GM12878 (cell line): ENCODE results near the gene LPIN3. TPM values are rescaled to one million over a fixed set of nuclear protein-coding genes. Genes with fewer than 3 reads are reported as not detected.

ENCODE experiments used
- ATAC-seq: fragments of 200-7000 bp; cut with Tn5 transposase; 3 replicates; pipeline ENCODE4 v1.9.1; 2020; ENCODE audit warnings: mild to moderate bottlenecking, moderate library complexity
- BruUV-seq: library from RNA; stranded (reverse); fragments of 400-500 nt; replicated peaks from 2 replicates; lab custom pipeline; 2021; lab: Mats Ljungman, UMichigan
- CTCF ChIA-PET: fragments of 300-600 bp; sonication (Branson Sonifier 250); formaldehyde crosslinking; extraction: SDS; loops from one replicate; lab custom pipeline; 2021; ENCODE audit warnings: inconsistent platforms; lab: Yijun Ruan, JAX
- POLR2A ChIA-PET: fragments of 350-600 bp; formaldehyde crosslinking; extraction: SDS; loops from one replicate; lab custom pipeline; 2021; ENCODE audit warnings: inconsistent platforms; lab: Charles Lee
- RAD21 ChIA-PET: fragments of 300-600 bp; sonication (Branson Sonifier 250); formaldehyde crosslinking; loops from one replicate; lab custom pipeline; 2023; ENCODE audit warnings: antibody characterized with exemption; ENCODE audit not compliant: unreplicated experiment; lab: Charles Lee
- SMC1A ChIA-PET: fragments of 300-600 bp; sonication (Branson Sonifier 250); formaldehyde crosslinking; loops from one replicate; lab custom pipeline; 2023; ENCODE audit not compliant: unreplicated experiment, uncharacterized antibody; lab: Charles Lee
- DNase-seq: peaks from one replicate; pipeline ENCODE4 v3.0.0-alpha.2; 2011; ENCODE audit warnings: low read depth, low spot score
- FAIRE-seq: peaks from 3 replicates; lab custom pipeline; 2011; peaks lifted over from hg19 to GRCh38; lab: Jason Lieb, UNC
- H2AFZ ChIP-seq: 2 replicates; pipeline ENCODE4 v1.6.0; 2011; ENCODE audit warnings: low read depth, low read length, control low read depth; ENCODE audit not compliant: control insufficient read depth
- H3K27ac ChIP-seq: 2 replicates; pipeline ENCODE4 v1.5.1; 2011; ENCODE audit warnings: control low read depth; ENCODE audit not compliant: control insufficient read depth, insufficient read depth
- H3K27me3 ChIP-seq, 2 experiments: replicated peaks in 1 of 2; 2 replicates each; pipeline versions ENCODE4 v1.6.0 to v1.6.1; 2011; ENCODE audit warnings: low read length in 1 of 2; ENCODE audit not compliant: control insufficient read depth in 2 of 2, insufficient read depth in 2 of 2
- H3K36me3 ChIP-seq, 2 experiments: 2 replicates each; pipeline ENCODE4 v1.5.1; 2011; ENCODE audit warnings: low read length in 1 of 2; ENCODE audit not compliant: control insufficient read depth in 2 of 2, insufficient read depth in 2 of 2
- H3K4me1 ChIP-seq: 2 replicates; pipeline ENCODE4 v1.6.1; 2011; ENCODE audit warnings: mild to moderate bottlenecking, low read length, moderate library complexity, mixed read lengths; ENCODE audit not compliant: control insufficient read depth, insufficient read depth
- H3K4me2 ChIP-seq: 2 replicates; pipeline ENCODE4 v1.6.0; 2011; ENCODE audit warnings: control low read depth; ENCODE audit not compliant: control insufficient read depth, insufficient read depth
- H3K4me3 ChIP-seq: fragments of 200-600 bp; sonication (generic); 2 replicates; pipeline ENCODE4 v1.5.1; 2016
- H3K79me2 ChIP-seq: 2 replicates; pipeline ENCODE4 v1.6.0; 2011; ENCODE audit warnings: low read length; ENCODE audit not compliant: control insufficient read depth, insufficient read depth
- H3K9ac ChIP-seq: 2 replicates; pipeline ENCODE4 v1.8.0; 2011; ENCODE audit warnings: low read length, control low read depth, mixed read lengths; ENCODE audit not compliant: control insufficient read depth, insufficient read depth
- H3K9me3 ChIP-seq: replicated peaks from 3 replicates; pipeline ENCODE4 v1.5.1; 2011; ENCODE audit warnings: mild to moderate bottlenecking, low read length; ENCODE audit not compliant: control insufficient read depth, insufficient read depth
- H4K20me1 ChIP-seq: 2 replicates; pipeline ENCODE4 v1.6.0; 2011; ENCODE audit not compliant: control insufficient read depth, insufficient read depth
- BMI1 ChIP-seq: fragments of 450-650 bp; IDR thresholded peaks from 2 replicates; pipeline ENCODE4 v1.6.1; 2016; ENCODE audit warnings: mild to moderate bottlenecking, moderate library complexity, borderline replicate concordance
- EED ChIP-seq: sonication (generic); IDR thresholded peaks from 2 replicates; pipeline ENCODE4 v1.6.1; 2016; ENCODE audit warnings: antibody characterized with exemption, low read depth
- EZH2 ChIP-seq: IDR thresholded peaks from 2 replicates; pipeline ENCODE4 v1.6.1; 2012; ENCODE audit warnings: low read depth, mild to moderate bottlenecking, control low read depth, inconsistent platforms, low read length, borderline replicate concordance; ENCODE audit not compliant: control insufficient read depth
- RBBP5 ChIP-seq: fragments of 200-600 bp; sonication (generic); conservative IDR thresholded peaks from 2 replicates; pipeline ENCODE4 v1.6.1; 2016
- SP1 ChIP-seq: IDR thresholded peaks from one replicate; pipeline ENCODE4 v1.6.1; 2011; ENCODE audit warnings: low read depth, low read length
- STAT3 ChIP-seq: IDR thresholded peaks from 2 replicates; pipeline ENCODE4 v1.6.1; 2011; ENCODE audit warnings: low read depth, low read length, improper control_type of control experiment
- ZNF207 ChIP-seq: fragments of 450-650 bp; IDR thresholded peaks from 2 replicates; pipeline ENCODE4 v1.6.1; 2014; ENCODE audit warnings: antibody characterized with exemption, mild to moderate bottlenecking, borderline replicate concordance
- ZNF622 ChIP-seq: fragments of 450-650 bp; IDR thresholded peaks from 2 replicates; pipeline ENCODE4 v1.6.1; 2017; ENCODE audit warnings: mild to moderate bottlenecking, inconsistent platforms
- WGBS: methylation state at CpG from one replicate; pipeline ENCODE4 v1.1.6; 2016; ENCODE audit warnings: low lambda C conversion rate; ENCODE audit not compliant: insufficient replicate concordance, insufficient coverage; ENCODE audit errors: missing lambda C conversion rate; 5-methylcytosine and 5-hydroxymethylcytosine counted together
- in situ Hi-C: fragments of 300-500 bp; cut with MboI; formaldehyde crosslinking; loops from 9 replicates; pipeline ENCODE4 v1.14.3; 2018; ENCODE audit warnings: mixed read lengths
- intact Hi-C: fragments of 100-400 bp; cut with micrococcal nuclease; formaldehyde crosslinking; loops from one replicate; pipeline ENCODE4 v1.14.2; 2022; ENCODE audit not compliant: unreplicated experiment
- polyA plus RNA-seq, 11 experiments: library from polyadenylated mRNA; depleted of rRNA in 4 of 11; unstranded in 6 of 11; stranded (reverse) in 5 of 11; fragments of >200 nt; fragmentation: Nextera tagmentation in 4 of 11; fragmentation: Illumina TruSeq in 1 of 11; extraction: Ambion mirVana in 4 of 11; extraction: Trizol in 1 of 11; gene quantifications; 1 replicate in 1 of 11; 2 replicates in 10 of 11; pipeline versions ENCODE4 v1.2.1 to v1.2.3, GENCODE V29; 2011 to 2016; ENCODE audit warnings: inconsistent platforms in 2 of 11, missing spikeins in 2 of 11, low read depth in 1 of 11
- total RNA-seq, 4 experiments: library from RNA; depleted of rRNA in 3 of 4; stranded (reverse); fragments of >200 nt in 3 of 4; fragmentation: Illumina TruSeq in 1 of 4; extraction: Trizol in 1 of 4; gene quantifications; 2 replicates each; pipeline versions ENCODE4 v1.2.1 to v1.2.3, GENCODE V29; 2013 to 2021
- TF ChIP-seq, protein P1 (sequence below): IDR thresholded peaks from 2 replicates; pipeline ENCODE4 v1.6.1; 2012; ENCODE audit warnings: improper control_type of control experiment, low read depth, low read length; ENCODE audit not compliant: insufficient replicate concordance
- TF ChIP-seq, protein P2 (sequence below): IDR thresholded peaks from 2 replicates; pipeline ENCODE4 v1.6.1; 2012; ENCODE audit warnings: low read depth, low read length, improper control_type of control experiment
- TF ChIP-seq, protein P3 (sequence below): fragments of 450-650 bp; IDR thresholded peaks from 2 replicates; pipeline ENCODE4 v1.6.1; 2016; ENCODE audit warnings: mild to moderate bottlenecking, moderate library complexity, borderline replicate concordance

Gene LPIN3
- total and polyA plus RNA-seq, 10 of the 15 experiments (the other 5 are each of a cell fraction or from before 2014, with no cell fraction given), result 0.13 to 1.3 (median 0.51) TPM

DNA sequence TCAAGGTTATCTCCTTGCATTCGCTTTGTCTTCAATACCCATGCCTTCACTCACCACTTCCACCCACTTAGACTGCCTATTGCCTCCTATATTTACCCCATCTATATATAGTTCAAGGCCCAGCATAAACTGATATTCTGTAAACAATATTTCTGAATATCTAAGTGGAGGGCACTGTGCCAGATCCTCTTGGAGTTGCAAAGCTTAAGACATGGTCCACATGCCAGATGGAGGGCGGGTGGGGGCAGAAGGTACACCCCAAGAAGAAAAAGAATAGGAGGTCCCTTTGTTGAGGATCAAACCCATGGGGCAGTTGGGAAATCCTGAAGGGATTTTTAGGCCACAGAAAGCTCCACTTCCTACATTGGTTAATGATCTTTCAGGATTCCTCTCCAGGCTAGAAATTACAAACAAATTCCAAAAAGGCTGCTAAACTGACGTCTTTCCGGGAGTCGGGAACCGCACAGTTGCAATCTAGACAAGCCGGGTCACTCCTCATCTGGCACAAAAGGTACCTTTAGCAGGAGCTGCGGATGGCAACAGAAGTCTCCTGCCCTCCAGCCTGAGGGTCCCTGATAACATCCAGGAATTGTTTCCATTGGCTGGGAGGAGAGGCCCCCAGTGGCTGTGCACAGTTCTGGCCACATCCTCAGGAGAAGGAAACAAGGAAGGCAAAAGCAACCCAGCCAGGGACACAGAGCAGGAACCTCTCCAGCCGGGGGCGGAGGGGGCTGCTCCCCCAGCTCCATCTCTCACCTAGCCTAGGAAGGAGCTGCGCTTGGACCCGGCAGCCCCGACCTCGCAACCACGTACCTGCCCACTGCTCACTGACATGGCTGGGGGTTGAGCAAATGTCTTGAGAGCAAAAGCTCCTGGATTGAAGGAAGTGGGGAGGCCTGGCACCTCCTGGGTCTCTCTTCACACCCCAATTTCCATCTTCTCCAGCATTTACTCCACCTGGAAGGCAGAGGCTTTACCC is 5.9 kb upstream of the LPIN3 start:
- FAIRE-seq, result no peak
- Histone ChIP-seq H3K27ac (no peak overlapping the region), H3K9ac (no peak overlapping the region), H3K9me3 (no peaks in the 10 kb centered on the region), H3K27me3 (no peaks in the 10 kb centered on the region), H3K79me2 (no peaks in the 10 kb centered on the region), H4K20me1 (no peaks in the 10 kb centered on the region), H3K4me1 (peaks cover 1% of the 10 kb centered on the region), H3K4me2 (no peak overlapping the region), H2AFZ (no peak overlapping the region), H3K36me3 (no peaks in the 10 kb centered on the region), H3K4me3 (no peak overlapping the region)
- WGBS, result 74% methylated on average over 15 of the region's 15 CpGs
- ChIA-PET POLR2A (no interaction called here), RAD21 (no interaction called here), CTCF (no interaction called here), SMC1A (interaction anchor here (1.1 to 1.2 kb wide), 3 partner anchors 83 to 352 kb away, joined by 3 to 4 read pairs (median 3); no protein-coding TSS in a partner anchor)
- no peak for ATAC-seq
- intact Hi-C loops (loop anchor here (5.0 kb wide), 1 partner anchor 87 kb away; no protein-coding TSS in a partner anchor), in situ Hi-C loops (no loop called here)
- no TSS peak for BruUV-seq
- DNase-seq, result no peak
- TF ChIP-seq STAT3 (no peak), ZNF207 (no peak), EZH2 (no peak), BMI1 (no peak), EED (no peak), SP1 (no peak), ZNF622 (no peak), RBBP5 (no peak)
- TF ChIP-seq, protein P1, sequence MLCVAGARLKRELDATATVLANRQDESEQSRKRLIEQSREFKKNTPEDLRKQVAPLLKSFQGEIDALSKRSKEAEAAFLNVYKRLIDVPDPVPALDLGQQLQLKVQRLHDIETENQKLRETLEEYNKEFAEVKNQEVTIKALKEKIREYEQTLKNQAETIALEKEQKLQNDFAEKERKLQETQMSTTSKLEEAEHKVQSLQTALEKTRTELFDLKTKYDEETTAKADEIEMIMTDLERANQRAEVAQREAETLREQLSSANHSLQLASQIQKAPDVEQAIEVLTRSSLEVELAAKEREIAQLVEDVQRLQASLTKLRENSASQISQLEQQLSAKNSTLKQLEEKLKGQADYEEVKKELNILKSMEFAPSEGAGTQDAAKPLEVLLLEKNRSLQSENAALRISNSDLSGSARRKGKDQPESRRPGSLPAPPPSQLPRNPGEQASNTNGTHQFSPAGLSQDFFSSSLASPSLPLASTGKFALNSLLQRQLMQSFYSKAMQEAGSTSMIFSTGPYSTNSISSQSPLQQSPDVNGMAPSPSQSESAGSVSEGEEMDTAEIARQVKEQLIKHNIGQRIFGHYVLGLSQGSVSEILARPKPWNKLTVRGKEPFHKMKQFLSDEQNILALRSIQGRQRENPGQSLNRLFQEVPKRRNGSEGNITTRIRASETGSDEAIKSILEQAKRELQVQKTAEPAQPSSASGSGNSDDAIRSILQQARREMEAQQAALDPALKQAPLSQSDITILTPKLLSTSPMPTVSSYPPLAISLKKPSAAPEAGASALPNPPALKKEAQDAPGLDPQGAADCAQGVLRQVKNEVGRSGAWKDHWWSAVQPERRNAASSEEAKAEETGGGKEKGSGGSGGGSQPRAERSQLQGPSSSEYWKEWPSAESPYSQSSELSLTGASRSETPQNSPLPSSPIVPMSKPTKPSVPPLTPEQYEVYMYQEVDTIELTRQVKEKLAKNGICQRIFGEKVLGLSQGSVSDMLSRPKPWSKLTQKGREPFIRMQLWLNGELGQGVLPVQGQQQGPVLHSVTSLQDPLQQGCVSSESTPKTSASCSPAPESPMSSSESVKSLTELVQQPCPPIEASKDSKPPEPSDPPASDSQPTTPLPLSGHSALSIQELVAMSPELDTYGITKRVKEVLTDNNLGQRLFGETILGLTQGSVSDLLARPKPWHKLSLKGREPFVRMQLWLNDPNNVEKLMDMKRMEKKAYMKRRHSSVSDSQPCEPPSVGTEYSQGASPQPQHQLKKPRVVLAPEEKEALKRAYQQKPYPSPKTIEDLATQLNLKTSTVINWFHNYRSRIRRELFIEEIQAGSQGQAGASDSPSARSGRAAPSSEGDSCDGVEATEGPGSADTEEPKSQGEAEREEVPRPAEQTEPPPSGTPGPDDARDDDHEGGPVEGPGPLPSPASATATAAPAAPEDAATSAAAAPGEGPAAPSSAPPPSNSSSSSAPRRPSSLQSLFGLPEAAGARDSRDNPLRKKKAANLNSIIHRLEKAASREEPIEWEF, result no peak
- TF ChIP-seq, protein P2, sequence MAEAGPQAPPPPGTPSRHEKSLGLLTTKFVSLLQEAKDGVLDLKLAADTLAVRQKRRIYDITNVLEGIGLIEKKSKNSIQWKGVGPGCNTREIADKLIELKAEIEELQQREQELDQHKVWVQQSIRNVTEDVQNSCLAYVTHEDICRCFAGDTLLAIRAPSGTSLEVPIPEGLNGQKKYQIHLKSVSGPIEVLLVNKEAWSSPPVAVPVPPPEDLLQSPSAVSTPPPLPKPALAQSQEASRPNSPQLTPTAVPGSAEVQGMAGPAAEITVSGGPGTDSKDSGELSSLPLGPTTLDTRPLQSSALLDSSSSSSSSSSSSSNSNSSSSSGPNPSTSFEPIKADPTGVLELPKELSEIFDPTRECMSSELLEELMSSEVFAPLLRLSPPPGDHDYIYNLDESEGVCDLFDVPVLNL, result no peak
- TF ChIP-seq, protein P3, sequence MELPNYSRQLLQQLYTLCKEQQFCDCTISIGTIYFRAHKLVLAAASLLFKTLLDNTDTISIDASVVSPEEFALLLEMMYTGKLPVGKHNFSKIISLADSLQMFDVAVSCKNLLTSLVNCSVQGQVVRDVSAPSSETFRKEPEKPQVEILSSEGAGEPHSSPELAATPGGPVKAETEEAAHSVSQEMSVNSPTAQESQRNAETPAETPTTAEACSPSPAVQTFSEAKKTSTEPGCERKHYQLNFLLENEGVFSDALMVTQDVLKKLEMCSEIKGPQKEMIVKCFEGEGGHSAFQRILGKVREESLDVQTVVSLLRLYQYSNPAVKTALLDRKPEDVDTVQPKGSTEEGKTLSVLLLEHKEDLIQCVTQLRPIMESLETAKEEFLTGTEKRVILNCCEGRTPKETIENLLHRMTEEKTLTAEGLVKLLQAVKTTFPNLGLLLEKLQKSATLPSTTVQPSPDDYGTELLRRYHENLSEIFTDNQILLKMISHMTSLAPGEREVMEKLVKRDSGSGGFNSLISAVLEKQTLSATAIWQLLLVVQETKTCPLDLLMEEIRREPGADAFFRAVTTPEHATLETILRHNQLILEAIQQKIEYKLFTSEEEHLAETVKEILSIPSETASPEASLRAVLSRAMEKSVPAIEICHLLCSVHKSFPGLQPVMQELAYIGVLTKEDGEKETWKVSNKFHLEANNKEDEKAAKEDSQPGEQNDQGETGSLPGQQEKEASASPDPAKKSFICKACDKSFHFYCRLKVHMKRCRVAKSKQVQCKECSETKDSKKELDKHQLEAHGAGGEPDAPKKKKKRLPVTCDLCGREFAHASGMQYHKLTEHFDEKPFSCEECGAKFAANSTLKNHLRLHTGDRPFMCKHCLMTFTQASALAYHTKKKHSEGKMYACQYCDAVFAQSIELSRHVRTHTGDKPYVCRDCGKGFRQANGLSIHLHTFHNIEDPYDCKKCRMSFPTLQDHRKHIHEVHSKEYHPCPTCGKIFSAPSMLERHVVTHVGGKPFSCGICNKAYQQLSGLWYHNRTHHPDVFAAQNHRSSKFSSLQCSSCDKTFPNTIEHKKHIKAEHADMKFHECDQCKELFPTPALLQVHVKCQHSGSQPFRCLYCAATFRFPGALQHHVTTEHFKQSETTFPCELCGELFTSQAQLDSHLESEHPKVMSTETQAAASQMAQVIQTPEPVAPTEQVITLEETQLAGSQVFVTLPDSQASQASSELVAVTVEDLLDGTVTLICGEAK, result no peak
